ENCODE data around the gene TTC21B.

- no peak for TF ChIP-seq FOSL1 (tag; conservative IDR thresholded peaks at IDR 0.05)
- no peak for TF ChIP-seq KLF16 (IDR thresholded peaks at IDR 0.05)
- TF ChIP-seq CTCF (IDR thresholded peaks at IDR 0.05 in 2 of 3, conservative IDR thresholded peaks at IDR 0.05 in 1 of 3; ENCODE audit: insufficient read depth in 2 of 3, low read depth in 1 of 3, low read length in 3 of 3), result no peak
- TF ChIP-seq ESRRA (IDR thresholded peaks at IDR 0.05; ENCODE audit: borderline replicate concordance, low read depth), result no peak
- peak; percentile 92 for TF ChIP-seq ZNF24 (IDR thresholded peaks at IDR 0.05)
- no peak for TF ChIP-seq PML (IDR thresholded peaks at IDR 0.05; ENCODE audit: low read length)
Observed at GRCh38 chr2:165891345-165891744, 62.2 kb downstream of the TTC21B start.

All from K562 (cell line).